Spleen (tissue), 11 donors: ENCODE results near the gene TXLNA. TPM values are rescaled to one million over a fixed set of nuclear protein-coding genes. Genes with fewer than 3 reads are reported as not detected.
A peak's percentile ranks its signal among the peaks of the same experiment; 100 is the strongest.

Experiments used
- DNase-seq: peaks from one replicate; pipeline ENCODE4 v3.0.0-alpha.2; 2020
- H3K27ac ChIP-seq, 8 donors: fragments of 200-600 bp; sonication (generic) in 7 of 8; 1 replicate in 4 of 8; 2 replicates in 4 of 8; pipeline versions ENCODE4 v1.5.0 to v1.8.0; 2016 to 2021; ENCODE audit warnings: inconsistent platforms in 4 of 8, mild to moderate bottlenecking in 4 of 8, moderate library complexity in 1 of 8
- H3K27me3 ChIP-seq, 7 donors: fragments of 200-600 bp; sonication (generic) in 6 of 7; replicated peaks in 1 of 7; 1 replicate in 4 of 7; 2 replicates in 3 of 7; pipeline versions ENCODE4 v1.5.0 to v1.8.0; 2016 to 2021; ENCODE audit warnings: inconsistent platforms in 3 of 7, mild to moderate bottlenecking in 1 of 7
- H3K36me3 ChIP-seq, 6 donors: fragments of 200-600 bp; sonication (generic) in 5 of 6; 1 replicate in 4 of 6; 2 replicates in 2 of 6; pipeline versions ENCODE4 v1.5.0 to v1.8.0; 2016 to 2021; ENCODE audit warnings: inconsistent platforms in 2 of 6
- H3K4me1 ChIP-seq, 6 donors: fragments of 200-600 bp; sonication (generic) in 5 of 6; 1 replicate in 3 of 6; 2 replicates in 3 of 6; pipeline versions ENCODE4 v1.5.0 to v1.8.0; 2016 to 2021; ENCODE audit warnings: inconsistent platforms in 3 of 6
- H3K4me3 ChIP-seq, 8 donors: fragments of 200-600 bp; sonication (generic) in 7 of 8; 1 replicate in 4 of 8; 2 replicates in 4 of 8; pipeline versions ENCODE4 v1.5.0 to v1.8.0; 2016 to 2021; ENCODE audit warnings: inconsistent platforms in 4 of 8, mild to moderate bottlenecking in 4 of 8, moderate library complexity in 2 of 8
- H3K9me3 ChIP-seq, 8 donors: fragments of 200-600 bp; sonication (generic) in 7 of 8; 1 replicate in 4 of 8; 2 replicates in 4 of 8; pipeline versions ENCODE4 v1.5.0 to v1.8.0; 2016 to 2021; ENCODE audit warnings: inconsistent platforms in 4 of 8
- POLR2A ChIP-seq, 3 donors: fragments of 450-650 bp; IDR thresholded peaks; one replicate each; pipeline ENCODE4 v1.5.1; 2017; ENCODE audit warnings: antibody characterized with exemption in 3 of 3, mild to moderate bottlenecking in 1 of 3
- POLR2AphosphoS5 ChIP-seq, 3 donors: sonication (generic); formaldehyde crosslinking; IDR thresholded peaks; one replicate each; pipeline ENCODE4 v1.5.1; 2017; ENCODE audit warnings: antibody characterized with exemption in 3 of 3
- WGBS, 5 donors: extraction: QIAGEN DNeasy Blood & Tissue Kit in 3 of 5; methylation state at CpG; one replicate each; pipeline versions ENCODE4 v1.1.5 to v1.1.7; 2013 to 2018; 5-methylcytosine and 5-hydroxymethylcytosine counted together
- intact Hi-C: fragments of 100-400 bp; cut with DNase I; formaldehyde crosslinking; loops from one replicate; pipeline ENCODE4 v1.15.0; 2023; ENCODE audit warnings: low total_unique reads
- polyA plus RNA-seq, 3 donors: library from polyadenylated mRNA; stranded (reverse); fragments of 200-250 nt; gene quantifications; one replicate each; pipeline ENCODE4 v1.2.1, GENCODE V29; 2013
- total RNA-seq, 7 donors: library from RNA; depleted of rRNA in 3 of 7; stranded (reverse); fragments of >200 nt in 3 of 7; fragmentation: NEBNext Ultra II Directional in 4 of 7; extraction: Animal tissue kit (Norgen Biotek cat#: 25700) in 4 of 7; gene quantifications; one replicate each; pipeline versions ENCODE4 v1.1.0 to v1.2.1, GENCODE V29; 2016 to 2021
- TF ChIP-seq, protein P1 (sequence below), 11 experiments: fragments of 200-600 bp in 7 of 11; fragments of 450-650 bp in 4 of 11; sonication (generic) in 4 of 11; IDR thresholded peaks in 8 of 11; conservative IDR thresholded peaks in 3 of 11; 1 replicate in 7 of 11; 2 replicates in 4 of 11; pipeline versions ENCODE4 v1.4.0 to v1.8.0; 2016 to 2021; ENCODE audit warnings: antibody characterized with exemption in 11 of 11, inconsistent platforms in 4 of 11, mild to moderate bottlenecking in 1 of 11
- donor health status: healthy with polysubstance abuse.
- donor health status: DM: no; HTN: no; CAD: no; lungs with moderate emphysema.
- donor health status: DM: no; HTN: no; CAD: no.
- donor health status: Bipolar disorder and iron deficiency.
- donor health status: healthy.
- donor health status: DM: no; HTN: no; CAD: no.
- donor health status: DM: yes; HTN: yes; CAD: no.

The TXLNA gene
- total and polyA plus RNA-seq, 10 donors = 8.7 to 49.3 (median 41.3) TPM

- DNase-seq = no peak
- H3K36me3 ChIP-seq = peaks cover 0 to 67% (median 44%) of the 10 kb centered on the region in 6 donors
- no peaks in the 10 kb centered on the region for H3K9me3 ChIP-seq
- intact Hi-C loops = no loop called here
- H3K4me1 ChIP-seq = peaks cover 21 to 60% (median 39%) of the 10 kb centered on the region in 6 donors
- H3K27me3 ChIP-seq = no peaks in the 10 kb centered on the region
- H3K27ac ChIP-seq = peak overlapping the region in 2 of 8 donors; percentile 30 to 94
- H3K4me3 ChIP-seq = peak overlapping the region in 3 of 8 donors; percentile 81 to 88 (median 82)
- WGBS, 5 donors = 69 to 98% (median 80%) methylated on average over 3 of the region's 3 CpGs
- no peak for TF ChIP-seq POLR2AphosphoS5 (IDR thresholded peaks at IDR 0.05)
- no peak for TF ChIP-seq POLR2A (IDR thresholded peaks at IDR 0.05)
- TF ChIP-seq, protein P1, sequence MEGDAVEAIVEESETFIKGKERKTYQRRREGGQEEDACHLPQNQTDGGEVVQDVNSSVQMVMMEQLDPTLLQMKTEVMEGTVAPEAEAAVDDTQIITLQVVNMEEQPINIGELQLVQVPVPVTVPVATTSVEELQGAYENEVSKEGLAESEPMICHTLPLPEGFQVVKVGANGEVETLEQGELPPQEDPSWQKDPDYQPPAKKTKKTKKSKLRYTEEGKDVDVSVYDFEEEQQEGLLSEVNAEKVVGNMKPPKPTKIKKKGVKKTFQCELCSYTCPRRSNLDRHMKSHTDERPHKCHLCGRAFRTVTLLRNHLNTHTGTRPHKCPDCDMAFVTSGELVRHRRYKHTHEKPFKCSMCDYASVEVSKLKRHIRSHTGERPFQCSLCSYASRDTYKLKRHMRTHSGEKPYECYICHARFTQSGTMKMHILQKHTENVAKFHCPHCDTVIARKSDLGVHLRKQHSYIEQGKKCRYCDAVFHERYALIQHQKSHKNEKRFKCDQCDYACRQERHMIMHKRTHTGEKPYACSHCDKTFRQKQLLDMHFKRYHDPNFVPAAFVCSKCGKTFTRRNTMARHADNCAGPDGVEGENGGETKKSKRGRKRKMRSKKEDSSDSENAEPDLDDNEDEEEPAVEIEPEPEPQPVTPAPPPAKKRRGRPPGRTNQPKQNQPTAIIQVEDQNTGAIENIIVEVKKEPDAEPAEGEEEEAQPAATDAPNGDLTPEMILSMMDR (IDR thresholded peaks at IDR 0.05 in 8 of 11, conservative IDR thresholded peaks at IDR 0.05 in 3 of 11) = no peak
These were observed 44.2 kb downstream of the TXLNA start for GRCh38 chr1:32223683-32224082.

DNA sequence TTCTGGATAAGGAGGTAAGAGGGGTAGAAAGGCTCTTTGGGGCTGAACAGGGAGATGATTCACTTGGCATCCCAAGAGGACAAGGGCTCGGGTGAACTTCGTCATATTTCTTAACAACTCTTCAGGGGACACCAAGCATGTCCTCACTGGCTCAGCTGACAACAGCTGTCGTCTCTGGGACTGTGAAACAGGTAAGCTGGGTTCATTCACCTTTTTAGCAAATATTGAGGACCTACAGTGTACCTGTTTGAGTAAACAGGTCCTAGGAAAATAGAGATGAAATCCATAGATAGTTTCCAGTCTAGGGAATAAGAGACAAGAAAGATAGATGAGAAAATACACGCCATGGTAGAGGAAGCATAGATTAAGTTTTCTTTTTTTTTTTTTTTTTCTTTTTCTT lies 44.8 kb downstream of the TXLNA start:
- H3K27ac ChIP-seq = no peak overlapping the region

DNA sequence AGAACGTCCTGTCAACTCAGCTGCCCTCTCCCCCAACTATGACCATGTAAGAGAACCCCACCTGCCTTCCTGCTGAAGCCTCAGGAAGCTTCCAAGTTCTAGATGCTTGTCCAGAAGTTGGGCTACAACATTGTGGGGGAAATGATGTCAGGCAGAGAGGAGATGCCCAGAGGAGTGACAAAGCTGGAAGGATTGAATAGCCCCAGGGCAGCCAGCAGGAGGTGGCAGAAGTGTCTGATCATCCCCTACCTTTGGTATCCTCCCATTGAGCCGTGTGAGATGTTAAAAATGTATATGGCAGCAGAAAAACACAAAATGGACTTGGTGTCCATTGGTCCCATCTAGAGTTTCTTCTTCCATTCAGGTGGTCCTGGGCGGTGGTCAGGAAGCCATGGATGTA lies 49.3 kb downstream of the TXLNA start:
- 84 to 93% (median 87%) methylated on average over 3 of the region's 3 CpGs for WGBS, 5 donors
- TF ChIP-seq POLR2A (IDR thresholded peaks at IDR 0.05) = no peak
- TF ChIP-seq, protein P1 (IDR thresholded peaks at IDR 0.05 in 8 of 11, conservative IDR thresholded peaks at IDR 0.05 in 3 of 11) = no peak
- TF ChIP-seq POLR2AphosphoS5 (IDR thresholded peaks at IDR 0.05) = no peak
- Histone ChIP-seq H3K4me1 (peaks cover under 1 to 27% (median 10%) of the 10 kb centered on the region in 6 donors), H3K36me3 (peaks cover 3 to 98% (median 84%) of the 10 kb centered on the region in 6 donors), H3K9me3 (no peaks in the 10 kb centered on the region), H3K4me3 (no peak overlapping the region), H3K27ac (no peak overlapping the region), H3K27me3 (no peaks in the 10 kb centered on the region)
- DNase-seq = no peak
- intact Hi-C loops = no loop called here

More for the DNA sequence above, 44.8 kb downstream of the TXLNA start:
- Histone ChIP-seq H3K36me3 (peaks cover 0 to 69% (median 50%) of the 10 kb centered on the region in 6 donors), H3K27me3 (no peaks in the 10 kb centered on the region), H3K9me3 (no peaks in the 10 kb centered on the region), H3K4me1 (peaks cover 21 to 60% (median 39%) of the 10 kb centered on the region in 6 donors), H3K4me3 (peak overlapping the region in 1 of 8 donors; percentile 88)
- WGBS, 5 donors = 90 to 98% (median 94%) methylated on average over 4 of the region's 4 CpGs
- no peak for DNase-seq
- TF ChIP-seq POLR2AphosphoS5 (IDR thresholded peaks at IDR 0.05) (no peak), POLR2A (IDR thresholded peaks at IDR 0.05) (no peak)
- TF ChIP-seq, protein P1 (IDR thresholded peaks at IDR 0.05 in 8 of 11, conservative IDR thresholded peaks at IDR 0.05 in 3 of 11) = no peak
- intact Hi-C loops = no loop called here

- Histone ChIP-seq H3K4me1 (peaks cover 0 to 5% (median 0%) of the 10 kb centered on the region in 6 donors), H3K36me3 (peaks cover 3 to 78% (median 57%) of the 10 kb centered on the region in 6 donors), H3K27ac (peak overlapping the region in 1 of 8 donors; percentile 7), H3K4me3 (no peak overlapping the region), H3K27me3 (no peaks in the 10 kb centered on the region), H3K9me3 (no peaks in the 10 kb centered on the region)
- no peak for DNase-seq
- intact Hi-C loops = no loop called here
- 85 to 95% (median 89%) methylated on average over 5 of the region's 5 CpGs for WGBS, 5 donors
- peak; percentile 25 to 35 (median 26) for TF ChIP-seq POLR2AphosphoS5 (IDR thresholded peaks at IDR 0.05)
- TF ChIP-seq, protein P1 (IDR thresholded peaks at IDR 0.05 in 8 of 11, conservative IDR thresholded peaks at IDR 0.05 in 3 of 11) = no peak
These were observed 52.5 kb downstream of the TXLNA start for GRCh38 chr1:32231843-32232432.
